Hindlimb muscle (tissue), 1 donor: ENCODE results near the gene FAM83G. TPM values are rescaled to one million over a fixed set of nuclear protein-coding genes. Genes with fewer than 3 reads are reported as not detected.
"Not testable (repeated sequence)": the region's sequence is repeated elsewhere in the genome, so short reads cannot be mapped to it uniquely, and the experiment has no call there.

Experiments
- DNase-seq: peaks from one replicate; pipeline ENCODE4 v3.0.0-alpha.2; 2013
- polyA plus RNA-seq: library from polyadenylated mRNA; unstranded; fragments of 120-200 nt; gene quantifications from one replicate; pipeline ENCODE4 v1.2.1, GENCODE V29; 2013; ENCODE audit not compliant: insufficient read length

The FAM83G gene
- polyA plus RNA-seq, 1 donor: 0.46 TPM

- no peak for DNase-seq
Observed at GRCh38 chr17:19023209-19023999, 18.8 kb upstream of the FAM83G start.

- DNase-seq: no peak
Observed at GRCh38 chr17:19022747-19023146, 18.2 kb upstream of the FAM83G start.

GRCh38 chr17:19022128-19022527, 17.6 kb upstream of the FAM83G start:
- DNase-seq: no peak

- no peak for DNase-seq
Observed at GRCh38 chr17:19021622-19022083, 17.1 kb upstream of the FAM83G start.

GRCh38 chr17:19021011-19021621, 16.6 kb upstream of the FAM83G start:
- not testable (repeated sequence) for DNase-seq

GRCh38 chr17:19020016-19020415, 15.5 kb upstream of the FAM83G start:
- no peak for DNase-seq

GRCh38 chr17:19019041-19019941, 14.7 kb upstream of the FAM83G start:
- DNase-seq: no peak

GRCh38 chr17:19018600-19018950, 14.0 kb upstream of the FAM83G start:
- DNase-seq: no peak

GRCh38 chr17:19017804-19018599, 13.4 kb upstream of the FAM83G start:
- no peak for DNase-seq

GRCh38 chr17:19017401-19017800, 12.8 kb upstream of the FAM83G start:
- DNase-seq: no peak

- no peak for DNase-seq
Observed at GRCh38 chr17:19016881-19017280, 12.3 kb upstream of the FAM83G start.

- DNase-seq: no peak
Observed at GRCh38 chr17:19016297-19016696, 11.7 kb upstream of the FAM83G start.

GRCh38 chr17:19015428-19015827, 10.9 kb upstream of the FAM83G start:
- DNase-seq: no peak

- no peak for DNase-seq
Observed at GRCh38 chr17:19014628-19015215, 10.2 kb upstream of the FAM83G start.

GRCh38 chr17:19013806-19014627, 9.5 kb upstream of the FAM83G start:
- DNase-seq: no peak

- no peak for DNase-seq
Observed at GRCh38 chr17:19013226-19013625, 8.7 kb upstream of the FAM83G start.

- no peak for DNase-seq
Observed at GRCh38 chr17:19012171-19013080, 7.9 kb upstream of the FAM83G start.

- no peak for DNase-seq
Observed at GRCh38 chr17:19011581-19011980, 7.0 kb upstream of the FAM83G start.

GRCh38 chr17:19010729-19011505, 6.4 kb upstream of the FAM83G start:
- no peak for DNase-seq
